ENCODE measurements around the gene ZNF182.
"Not testable (repeated sequence)": the region's sequence is repeated elsewhere in the genome, so short reads cannot be mapped to it uniquely, and the experiment has no call there.

ZNF182 gene

GRCh38 chrX:47992669-47993068 is 11.1 kb downstream of the ZNF182 start:
- DNase-seq, result no peak

GRCh38 chrX:47992095-47992380 is 11.8 kb downstream of the ZNF182 start:
- no peak for DNase-seq

DNA sequence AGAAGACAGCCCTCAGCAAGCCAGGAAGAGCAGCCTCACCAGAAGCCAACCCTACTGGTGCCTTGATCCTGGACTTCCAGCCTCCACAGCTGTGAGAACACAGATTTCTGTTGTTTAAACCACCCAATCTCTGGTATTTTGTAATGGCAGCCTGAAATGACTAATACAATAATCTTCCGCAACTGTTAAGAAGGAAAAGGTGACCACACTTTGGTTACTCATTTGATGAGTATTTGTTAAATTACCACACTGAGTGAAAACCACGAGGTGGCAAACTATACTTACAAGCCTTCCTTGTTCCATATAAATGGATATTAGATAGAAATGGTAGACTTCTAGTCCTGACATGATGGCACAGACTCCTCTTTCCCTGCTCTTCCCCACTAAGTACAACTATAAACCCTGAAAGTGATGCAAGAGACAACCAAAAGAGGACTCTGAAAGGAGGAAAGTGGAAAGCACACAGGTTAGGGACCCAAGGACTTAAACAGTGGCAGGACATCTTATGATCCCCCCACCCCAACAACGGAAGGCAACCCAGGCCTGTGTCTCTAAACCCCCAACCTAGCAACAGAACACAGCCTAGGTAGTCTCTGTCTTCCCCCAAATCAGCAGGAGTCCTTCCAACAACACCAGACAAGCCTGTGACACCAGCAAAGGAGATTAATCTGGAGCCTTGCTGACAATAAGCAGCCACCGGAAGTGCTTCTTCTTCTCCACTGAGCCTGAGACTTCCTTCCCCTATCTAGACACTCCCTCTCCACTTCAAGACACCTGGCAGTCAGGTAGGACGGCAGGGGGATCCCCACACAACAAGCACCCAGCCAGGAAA is 12.3 kb downstream of the ZNF182 start:
- no peak for DNase-seq

DNA sequence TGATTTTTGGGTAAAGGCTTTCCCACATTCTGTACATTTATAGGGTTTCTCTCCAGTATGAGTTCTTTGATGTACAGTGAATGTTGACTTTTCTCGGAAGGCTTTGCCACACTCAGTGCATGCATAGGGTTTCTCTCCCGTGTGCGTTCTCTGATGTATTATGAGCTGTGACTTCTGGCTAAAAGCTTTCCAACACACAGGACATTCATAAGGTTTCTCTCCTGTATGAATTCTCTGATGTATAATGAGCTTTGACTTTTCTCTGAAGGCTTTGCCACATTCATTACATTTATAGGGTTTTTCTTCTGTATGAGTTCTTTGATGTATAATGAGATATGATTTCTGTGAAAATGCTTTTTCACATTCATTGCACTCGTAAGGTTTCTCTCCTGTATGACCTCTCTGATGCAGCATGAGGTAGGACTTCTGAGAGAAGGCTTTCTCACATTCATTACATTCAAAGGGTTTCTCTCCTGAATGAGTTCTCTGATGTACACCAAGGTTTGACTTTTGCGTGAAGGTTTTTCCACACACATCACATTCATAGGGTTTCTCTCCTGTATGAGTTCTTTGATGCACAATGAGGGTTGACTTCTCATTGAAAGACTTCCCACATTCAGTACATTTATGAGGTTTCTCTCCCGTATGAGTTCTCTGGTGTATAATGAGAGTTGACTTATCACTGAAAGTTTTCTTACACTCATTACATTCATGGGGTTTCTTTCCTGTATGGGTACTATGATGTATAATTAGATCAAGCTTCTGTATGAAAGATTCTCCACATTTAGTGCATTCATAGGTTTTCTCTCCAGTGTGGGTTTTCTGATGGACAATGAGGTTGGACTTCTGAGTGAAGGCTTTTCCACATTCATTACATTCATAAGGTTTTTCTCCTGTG is 27.3 kb downstream of the ZNF182 start:
- DNase-seq, result no peak

DNA sequence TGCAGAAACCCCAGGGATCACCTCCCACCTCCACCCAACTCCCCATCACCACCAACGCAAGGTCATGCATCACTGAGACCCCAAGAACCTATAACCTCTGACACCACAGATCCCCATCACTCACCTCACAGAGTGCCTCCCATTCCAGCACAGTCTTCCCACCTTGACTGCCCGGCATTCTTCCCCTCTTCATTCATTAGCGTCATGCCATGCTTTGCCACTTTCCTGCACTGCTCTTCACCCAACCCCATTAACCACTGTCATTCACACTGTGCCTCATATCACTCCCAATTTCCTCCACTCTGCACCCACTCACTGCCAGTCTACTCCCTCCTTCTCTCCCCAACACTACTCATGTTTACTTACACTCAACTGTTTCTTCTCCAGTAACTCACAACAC is 30.6 kb downstream of the ZNF182 start:
- DNase-seq, result no peak

- DNase-seq, result not testable (repeated sequence)
Observed at GRCh38 chrX:47965526-47965925, 38.3 kb downstream of the ZNF182 start.

- not testable (repeated sequence) for DNase-seq
Observed at GRCh38 chrX:47961830-47962229, 42.0 kb downstream of the ZNF182 start.

GRCh38 chrX:47960406-47960805 is 43.4 kb downstream of the ZNF182 start:
- no peak for DNase-seq

DNA sequence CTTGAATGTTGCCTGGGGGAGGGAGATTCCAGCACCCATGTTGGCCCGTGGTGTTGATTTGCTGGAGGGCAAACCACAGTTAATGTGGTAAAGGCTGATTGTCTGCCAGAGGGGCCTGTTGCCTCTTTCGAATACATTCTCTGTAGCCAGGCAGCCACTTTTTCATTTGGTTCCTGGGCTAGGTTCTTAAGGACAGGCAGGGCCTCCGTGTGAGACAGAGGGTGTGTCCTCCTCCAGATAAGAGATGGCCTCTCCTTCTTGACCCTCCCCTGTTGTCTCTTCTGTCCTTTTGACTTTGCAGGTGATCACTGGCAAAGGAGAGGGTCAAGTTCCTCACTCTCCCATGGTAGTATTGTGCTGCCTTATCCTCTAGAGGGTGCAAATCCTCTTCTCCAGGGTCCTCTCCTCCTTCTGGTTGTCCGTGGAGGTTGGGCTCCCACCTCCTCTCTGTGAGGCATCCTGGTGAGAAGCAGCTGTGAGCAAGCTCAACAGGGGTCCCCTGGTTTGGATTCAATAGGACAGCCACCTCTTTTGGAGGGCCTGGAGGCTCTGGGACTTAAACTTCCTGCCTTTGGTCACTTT is 44.9 kb downstream of the ZNF182 start:
- DNase-seq, result peak; percentile 1

DNA sequence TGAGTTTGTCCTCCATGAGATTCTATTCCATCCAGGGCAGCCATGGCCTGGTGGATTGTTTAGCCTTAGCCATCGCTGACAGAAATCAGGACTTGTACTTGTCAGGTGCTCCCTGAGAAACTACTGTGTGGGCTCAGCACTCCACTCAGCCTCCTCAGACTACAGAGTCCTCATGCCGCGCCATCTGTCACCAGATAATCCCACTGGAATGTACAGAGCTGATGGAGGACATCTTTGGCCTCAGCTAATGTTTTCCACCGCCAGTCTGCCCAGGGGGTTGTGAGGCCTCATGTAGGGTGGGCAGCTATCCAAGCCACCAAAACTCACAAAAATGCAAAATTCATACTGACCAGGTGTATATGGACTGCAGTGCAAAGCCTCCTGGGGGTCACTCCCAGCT is 45.6 kb downstream of the ZNF182 start:
- DNase-seq, result not testable (repeated sequence)

DNA sequence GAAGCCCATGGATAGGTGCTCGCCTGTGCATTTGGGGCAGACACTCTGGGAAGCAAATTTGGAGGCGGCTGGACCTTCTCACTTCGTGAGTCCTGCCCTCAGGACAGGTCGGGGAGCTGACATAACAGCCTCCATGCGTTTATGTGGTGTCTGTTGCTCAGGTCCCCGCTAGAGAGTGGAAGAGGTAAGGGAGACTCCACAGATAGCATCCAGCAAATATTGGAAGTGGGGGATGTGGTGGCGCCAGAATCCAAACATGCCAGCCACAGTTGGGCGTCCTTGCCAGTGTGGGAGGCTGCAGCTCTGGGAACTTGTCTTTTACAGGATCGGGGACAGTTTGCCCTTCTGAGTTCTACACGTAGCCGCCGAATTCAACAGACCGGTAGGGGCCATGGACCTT is 47.8 kb downstream of the ZNF182 start:
- DNase-seq, result no peak

DNA sequence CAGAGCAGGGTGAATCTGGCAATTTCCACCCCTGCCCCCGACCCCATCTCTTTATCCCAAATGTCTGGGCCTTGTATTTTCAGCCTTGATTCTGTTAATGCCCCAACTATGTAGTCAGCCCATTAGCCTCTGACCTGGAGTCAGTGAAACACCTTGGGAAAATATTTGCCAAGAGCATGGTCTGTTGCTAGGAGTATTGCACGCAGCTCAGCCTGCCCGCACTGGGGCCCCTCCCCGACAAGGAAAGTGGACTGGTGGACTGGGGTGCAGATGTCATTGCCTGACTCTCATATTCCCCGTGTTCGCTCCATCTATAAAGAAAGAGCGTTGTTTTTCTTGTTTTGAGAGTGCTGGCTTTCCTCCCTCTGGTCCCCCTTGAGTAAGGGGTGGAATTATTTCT is 48.5 kb downstream of the ZNF182 start:
- not testable (repeated sequence) for DNase-seq

GRCh38 chrX:47941423-47941822 is 62.4 kb downstream of the ZNF182 start:
- DNase-seq, result no peak

DNA sequence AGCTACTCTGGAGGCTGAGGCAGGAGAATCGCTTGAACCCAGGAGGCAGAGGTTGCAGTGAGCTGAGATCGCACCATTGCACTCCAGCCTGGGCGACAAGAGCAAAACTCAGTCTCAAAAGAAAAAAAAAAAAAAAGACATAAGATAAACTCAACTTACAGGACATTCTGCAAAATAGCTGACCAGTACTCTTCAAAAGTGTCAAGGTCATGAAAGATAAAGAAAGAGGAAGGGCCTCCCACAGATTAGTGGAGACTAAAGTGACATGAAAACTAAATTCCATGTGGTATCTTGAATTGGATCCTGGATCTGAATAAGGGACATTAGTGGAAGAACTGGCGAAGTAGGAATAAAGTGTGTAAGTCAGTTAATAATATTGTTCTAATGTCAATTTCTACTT is 63.3 kb downstream of the ZNF182 start:
- DNase-seq, result no peak

DNA sequence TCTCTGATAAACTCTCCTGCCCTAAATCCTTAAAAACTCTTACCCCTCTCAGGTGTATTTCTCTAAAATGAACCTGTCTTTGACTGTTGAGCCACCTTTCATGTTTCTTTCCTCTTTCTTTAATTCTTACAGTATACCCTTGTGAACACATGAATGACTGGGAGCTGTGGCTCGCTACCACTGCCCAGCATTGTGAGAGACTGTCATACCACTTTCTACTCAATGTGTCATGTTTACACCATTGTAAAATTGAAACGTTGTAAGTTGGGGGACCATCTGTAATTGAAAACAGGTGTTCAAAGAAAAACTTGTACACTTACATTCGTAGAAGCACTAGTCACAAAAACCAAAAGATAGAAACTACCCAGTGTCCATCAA is 66.9 kb downstream of the ZNF182 start:
- no peak for DNase-seq

GRCh38 chrX:47936224-47936939 is 67.4 kb downstream of the ZNF182 start:
- DNase-seq, result no peak

DNA sequence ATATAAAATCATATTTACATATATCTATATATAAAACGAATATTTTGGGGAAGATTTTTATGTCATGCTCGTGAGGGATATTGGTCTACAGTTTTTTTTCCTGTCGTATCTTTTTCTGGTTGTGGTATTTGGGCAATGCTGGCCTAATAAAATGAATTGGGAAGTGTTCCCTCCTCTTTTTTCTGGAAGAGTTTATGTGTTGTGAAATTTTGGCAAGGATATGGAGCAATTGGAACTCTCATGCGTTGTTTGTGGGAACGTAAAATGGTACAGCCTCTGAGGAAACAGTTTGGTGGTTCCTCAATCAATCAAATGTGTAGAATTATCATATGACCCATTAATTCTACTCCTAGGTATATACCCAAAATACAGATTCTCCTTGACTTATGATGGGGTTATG is 69.8 kb downstream of the ZNF182 start:
- no peak for DNase-seq

DNA sequence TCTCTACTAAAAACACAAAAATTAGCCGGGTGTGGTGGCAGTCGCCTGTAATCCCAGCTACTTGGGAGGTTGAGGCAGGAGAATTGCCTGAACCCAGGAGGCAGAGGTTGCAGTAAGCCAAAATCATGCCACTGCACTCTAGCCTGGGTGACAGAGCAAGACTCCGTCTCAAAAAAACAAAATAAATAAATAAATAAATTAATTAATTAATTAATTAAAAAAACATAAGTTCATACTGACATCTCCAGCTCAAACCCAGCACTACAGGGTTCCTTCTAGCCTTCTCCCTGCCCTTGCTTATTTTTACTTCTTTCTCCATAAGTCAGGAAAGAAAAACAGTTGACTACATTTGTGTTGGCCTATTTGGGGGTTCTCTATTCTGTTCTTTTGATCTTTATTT is 71.8 kb downstream of the ZNF182 start:
- not testable (repeated sequence) for DNase-seq

GRCh38 chrX:47927212-47927611 is 76.6 kb downstream of the ZNF182 start:
- DNase-seq, result no peak
